GM12891 (cell line): ENCODE measurements around the gene RAC3.

Source experiments
- PAX5 ChIP-seq: IDR thresholded peaks from 2 replicates; pipeline ENCODE4 v1.6.1; 2011; ENCODE audit warnings: low read length, moderate library complexity, mild to moderate bottlenecking; ENCODE audit not compliant: insufficient read depth, severe bottlenecking
- POLR2A ChIP-seq: IDR thresholded peaks from 2 replicates; pipeline ENCODE4 v1.6.1; 2011; ENCODE audit warnings: low read depth, low read length, control low read depth
- POLR2AphosphoS5 ChIP-seq: IDR thresholded peaks from 2 replicates; pipeline ENCODE4 v1.6.1; 2011; ENCODE audit warnings: low read depth, low read length, control low read depth
- SPI1 ChIP-seq: IDR thresholded peaks from 2 replicates; pipeline ENCODE4 v1.6.1; 2011; ENCODE audit warnings: low read depth, low read length, control low read depth
- TAF1 ChIP-seq: IDR thresholded peaks from 2 replicates; pipeline ENCODE4 v1.6.1; 2011; ENCODE audit warnings: low read depth, low read length, control low read depth

GRCh38 chr17:82023447-82024241 is 7.8 kb upstream of the RAC3 start:
- TF ChIP-seq POLR2A = no peak
- TF ChIP-seq POLR2AphosphoS5 = no peak
- no peak for TF ChIP-seq SPI1
- no peak for TF ChIP-seq TAF1
- TF ChIP-seq PAX5 = no peak
